ENCODE results near the gene PPP2R3B.

DNA sequence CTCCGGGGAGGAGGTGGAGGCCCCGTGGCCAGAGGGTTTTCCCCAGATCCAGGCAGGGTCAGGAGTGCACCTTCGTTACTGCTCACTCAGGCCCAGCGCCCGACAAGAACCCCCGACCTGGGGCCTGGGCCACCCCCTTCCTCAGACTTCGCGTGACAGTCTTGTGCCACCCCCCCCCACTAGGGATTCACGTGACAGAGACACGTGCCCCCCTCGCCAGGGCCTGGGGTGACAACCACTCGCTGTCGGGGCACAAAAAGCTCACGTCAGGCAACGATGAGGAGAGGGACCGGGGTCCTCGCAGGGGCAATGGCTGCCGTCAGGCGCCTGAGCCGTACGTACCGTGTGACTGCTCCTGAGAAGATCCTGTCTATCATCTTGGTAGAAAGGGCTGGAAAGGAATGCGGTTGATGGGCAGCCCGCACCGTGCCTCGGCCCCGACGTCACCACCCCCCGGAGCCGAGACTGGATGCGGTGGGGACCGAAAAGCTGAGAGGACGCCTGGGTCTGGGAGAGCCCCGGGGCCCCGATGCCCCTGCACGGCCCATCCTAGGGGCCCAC is 45.1 kb downstream of the PPP2R3B start:
- TF ChIP-seq CTCF (IDR thresholded peaks at IDR 0.05; ENCODE audit: low read depth, low read length) (no peak), MAX (IDR thresholded peaks at IDR 0.05; ENCODE audit: low read depth, low read length) (no peak)

Data from NB4 (cell line).